IMR-90 (cell line): ENCODE data around the gene MNAT1. TPM values are rescaled to one million over a fixed set of nuclear protein-coding genes. Genes with fewer than 3 reads are reported as not detected.

Experiments used
- ATAC-seq: fragments of 200-7000 bp; cut with Tn5 transposase; 2 replicates; pipeline ENCODE4 v1.9.1; 2020; ENCODE audit warnings: low read depth, mild to moderate bottlenecking, moderate library complexity
- BruUV-seq: library from RNA; stranded (reverse); fragments of 400-500 nt; replicated peaks from 2 replicates; lab custom pipeline; 2021; lab: Mats Ljungman, UMichigan
- CTCF ChIA-PET: fragments of 300-600 bp; formaldehyde crosslinking; extraction: SDS; loops from one replicate; lab custom pipeline; 2021; ENCODE audit warnings: antibody characterized with exemption; lab: Yijun Ruan, JAX
- POLR2A ChIA-PET: fragments of 300-600 bp; sonication (Branson Sonifier 250); formaldehyde crosslinking; loops from one replicate; lab custom pipeline; 2022; ENCODE audit warnings: antibody characterized with exemption; ENCODE audit not compliant: unreplicated experiment; lab: Charles Lee
- DNase-seq: peaks from one replicate; pipeline ENCODE4 v3.0.0; 2013
- H2AFZ ChIP-seq: replicated peaks from 2 replicates; pipeline ENCODE3; 2013; ENCODE audit warnings: low read length, mild to moderate bottlenecking; ENCODE audit not compliant: poor library complexity
- H2AK5ac ChIP-seq: 2 replicates; pipeline ENCODE4 v1.6.1; 2013; ENCODE audit warnings: low read depth, low read length, inconsistent platforms
- H2AK9ac ChIP-seq: replicated peaks from 2 replicates; pipeline ENCODE3; 2013; ENCODE audit warnings: mild to moderate bottlenecking, low read depth, low read length, moderate library complexity; ENCODE audit not compliant: poor library complexity
- H2BK120ac ChIP-seq: 2 replicates; pipeline ENCODE4 v1.6.1; 2013; ENCODE audit warnings: low read depth, low read length, inconsistent platforms
- H2BK15ac ChIP-seq: 3 replicates; pipeline ENCODE4 v1.6.1; 2013; ENCODE audit warnings: low read depth, low read length, inconsistent platforms
- H2BK20ac ChIP-seq: 2 replicates; pipeline ENCODE4 v1.6.1; 2013; ENCODE audit warnings: low read depth, mild to moderate bottlenecking, inconsistent platforms, low read length, moderate library complexity
- H2BK5ac ChIP-seq: 2 replicates; pipeline ENCODE4 v1.6.1; 2013; ENCODE audit warnings: mild to moderate bottlenecking, low read depth, low read length, inconsistent platforms; ENCODE audit not compliant: poor library complexity, severe bottlenecking
- H3K14ac ChIP-seq: replicated peaks from 2 replicates; pipeline ENCODE4 v1.6.1; 2013; ENCODE audit warnings: low read depth, low read length, inconsistent platforms
- H3K18ac ChIP-seq: 2 replicates; pipeline ENCODE4 v1.6.1; 2013; ENCODE audit warnings: low read depth, low read length, control low read depth
- H3K23ac ChIP-seq: 2 replicates; pipeline ENCODE4 v1.6.1; 2013; ENCODE audit warnings: low read depth, low read length, inconsistent platforms
- H3K27ac ChIP-seq: 2 replicates; pipeline ENCODE4 v1.5.1; 2013; ENCODE audit warnings: mild to moderate bottlenecking, control low read depth, low read length; ENCODE audit not compliant: insufficient read depth
- H3K27me3 ChIP-seq: 2 replicates; pipeline ENCODE4 v1.6.1; 2013; ENCODE audit warnings: low read length; ENCODE audit not compliant: control insufficient read depth, insufficient read depth
- H3K36me3 ChIP-seq: 2 replicates; pipeline ENCODE4 v1.6.1; 2013; ENCODE audit warnings: low read length, mixed read lengths; ENCODE audit not compliant: control insufficient read depth, insufficient read depth
- H3K4ac ChIP-seq: 2 replicates; pipeline ENCODE4 v1.6.1; 2013; ENCODE audit warnings: low read depth, low read length, inconsistent platforms
- H3K4me1 ChIP-seq: 2 replicates; pipeline ENCODE4 v1.6.1; 2013; ENCODE audit warnings: low read length, mixed read lengths; ENCODE audit not compliant: control insufficient read depth, insufficient read depth
- H3K4me2 ChIP-seq: 2 replicates; pipeline ENCODE4 v1.6.1; 2013; ENCODE audit warnings: low read depth, mild to moderate bottlenecking, control low read depth, low read length, moderate library complexity
- H3K4me3 ChIP-seq: 2 replicates; pipeline ENCODE4 v1.5.1; 2013; ENCODE audit warnings: low read depth, mild to moderate bottlenecking, control low read depth, low read length, moderate library complexity; ENCODE audit not compliant: insufficient read depth
- H3K56ac ChIP-seq: 2 replicates; pipeline ENCODE4 v1.6.1; 2013; ENCODE audit warnings: low read length, inconsistent platforms; ENCODE audit not compliant: insufficient read depth; ENCODE audit errors: extremely low read depth
- H3K79me1 ChIP-seq, 2 experiments: 2 replicates each; pipeline ENCODE4 v1.6.1; 2013; ENCODE audit warnings: low read length in 2 of 2, inconsistent platforms in 1 of 2, low read depth in 1 of 2
- H3K9ac ChIP-seq: 2 replicates; pipeline ENCODE4 v1.6.1; 2013; ENCODE audit warnings: low read depth, low read length, control low read depth
- H3K9me1 ChIP-seq: 2 replicates; pipeline ENCODE4 v1.6.1; 2013; ENCODE audit warnings: low read length, inconsistent platforms; ENCODE audit not compliant: insufficient read depth
- H3K9me3 ChIP-seq: 2 replicates; pipeline ENCODE4 v1.6.1; 2013; ENCODE audit warnings: low read length; ENCODE audit not compliant: control insufficient read depth, insufficient read depth
- H4K20me1 ChIP-seq: 2 replicates; pipeline ENCODE4 v1.6.1; 2013; ENCODE audit warnings: low read length, inconsistent platforms; ENCODE audit not compliant: insufficient read depth
- H4K5ac ChIP-seq: 2 replicates; pipeline ENCODE4 v1.6.1; 2013; ENCODE audit warnings: mild to moderate bottlenecking, low read depth, low read length, control low read depth
- H4K8ac ChIP-seq, 2 experiments: 2 replicates each; pipeline ENCODE4 v1.6.1; 2013; ENCODE audit warnings: low read depth in 2 of 2, low read length in 2 of 2, control low read depth in 1 of 2, inconsistent platforms in 1 of 2
- H4K91ac ChIP-seq: 2 replicates; pipeline ENCODE4 v1.6.1; 2013; ENCODE audit warnings: low read depth, low read length, inconsistent platforms; ENCODE audit not compliant: insufficient read depth
- POLR2A ChIP-seq: IDR thresholded peaks from 2 replicates; pipeline ENCODE4 v1.6.1; 2012; ENCODE audit warnings: mild to moderate bottlenecking, low read depth, low read length
- RAD21 ChIP-seq: IDR thresholded peaks from 2 replicates; pipeline ENCODE4 v1.6.1; 2012; ENCODE audit warnings: low read length, improper control_type of control experiment
- RCOR1 ChIP-seq: IDR thresholded peaks from 2 replicates; pipeline ENCODE4 v1.6.1; 2012; ENCODE audit warnings: mild to moderate bottlenecking, low read length, improper control_type of control experiment; ENCODE audit not compliant: insufficient replicate concordance
- SMC3 ChIP-seq: fragments of 150-350 bp; IDR thresholded peaks from 2 replicates; pipeline ENCODE4 v1.6.1; 2016; ENCODE audit warnings: low read depth, mild to moderate bottlenecking, antibody characterized with exemption, low read length, moderate library complexity
- WGBS, 2 experiments: methylation state at CpG; one replicate each; pipeline versions ENCODE4 v1.1.5 to v1.1.7; 2013; ENCODE audit warnings: missing lambda C conversion rate in 2 of 2; ENCODE audit not compliant: insufficient read length in 1 of 2; ENCODE audit errors: extremely low coverage in 2 of 2; 5-methylcytosine and 5-hydroxymethylcytosine counted together
- dilution Hi-C: fragments of 300-500 bp; cut with HindIII; formaldehyde crosslinking; loops from one replicate; pipeline ENCODE4 v1.14.3; 2018; ENCODE audit warnings: low sequenced_read_pairs; ENCODE audit not compliant: unreplicated experiment
- in situ Hi-C: fragments of 300-500 bp; cut with MboI; formaldehyde crosslinking; loops from 3 replicates; pipeline ENCODE4 v1.14.3; 2019; ENCODE audit warnings: low sequenced_read_pairs, inconsistent platforms, mixed read lengths
- intact Hi-C: fragments of 100-400 bp; cut with micrococcal nuclease; formaldehyde crosslinking; loops from 2 replicates; pipeline ENCODE4 v1.10.0; 2022
- polyA plus RNA-seq, 3 experiments: library from polyadenylated mRNA; depleted of rRNA; stranded (reverse); fragments of >200 nt; gene quantifications; 2 replicates each; pipeline ENCODE4 v1.2.3, GENCODE V29; 2012; ENCODE audit warnings: low replicate concordance in 1 of 3
- total RNA-seq: library from RNA; depleted of rRNA; stranded (reverse); fragments of >200 nt; gene quantifications from 2 replicates; pipeline ENCODE4 v1.2.3, GENCODE V29; 2012

MNAT1 gene
- total and polyA plus RNA-seq, 2 of the 4 experiments (the other 2 are of a cell fraction): 48.2 to 53.0 TPM

- ATAC-seq (no peak), DNase-seq (no peak)
- Histone ChIP-seq H3K79me1 (peaks cover 0 to 4% of the 10 kb centered on the region in 2 experiments; a peak in 3 of 4 replicates), H2AK9ac (no peak overlapping the region), H2BK15ac (no peak overlapping the region), H3K9me1 (peaks cover 2% of the 10 kb centered on the region; the same call in 1 of the 2 replicates), H3K36me3 (0 out of 2 replicates have a peak, but pooled peaks cover 2% of the 10 kb centered on the region), H3K9me3 (no peaks in the 10 kb centered on the region), H4K8ac (no peak overlapping the region), H3K4me2 (no peak overlapping the region), H3K4ac (no peak overlapping the region), H2BK5ac (no peak overlapping the region), H3K56ac (no peak overlapping the region), H3K27ac (no peak overlapping the region), H3K4me1 (no peaks in the 10 kb centered on the region), H4K5ac (no peak overlapping the region), H2BK120ac (no peak overlapping the region), H3K14ac (no peak overlapping the region), H3K9ac (no peak overlapping the region), H3K18ac (no peak overlapping the region), H2AFZ (no peak overlapping the region), H3K4me3 (no peak overlapping the region), H2AK5ac (no peak overlapping the region), H2BK20ac (no peak overlapping the region), H3K27me3 (no peaks in the 10 kb centered on the region), H4K20me1 (no peaks in the 10 kb centered on the region), H3K23ac (no peak overlapping the region), H4K91ac (no peak overlapping the region)
- no CpG with 5 or more reads among the region's 1 CpG for WGBS, 2 experiments
- CTCF ChIA-PET: no interaction called here
- dilution Hi-C loops (no loop called here), in situ Hi-C loops (no loop called here), intact Hi-C loops (no loop called here)
- POLR2A ChIA-PET: no interaction called here
- no TSS peak for BruUV-seq
- TF ChIP-seq SMC3 (no peak), POLR2A (no peak), RCOR1 (no peak), RAD21 (no peak)
These were observed 111.0 kb downstream of the MNAT1 start for GRCh38 chr14:60845523-60845922.
